SK-N-SH treated with all-trans-retinoic acid at 6 μM for 48 hours (cell line): ENCODE data around the gene HTR4.

Source experiments
- ATAC-seq: fragments of 200-7000 bp; cut with Tn5 transposase; 3 replicates; pipeline ENCODE4 v1.9.1; 2020; ENCODE audit warnings: mild to moderate bottlenecking, moderate library complexity
- BACH2 ChIP-seq: fragments of 250-450 bp; sonication (Bioruptor Pico); IDR thresholded peaks from 2 replicates; pipeline ENCODE4 v1.9.0; 2021; ENCODE audit warnings: mild to moderate bottlenecking, borderline replicate concordance
- CREB5 ChIP-seq: fragments of 250-450 bp; sonication (Bioruptor Pico); IDR thresholded peaks from 2 replicates; pipeline ENCODE4 v1.5.1; 2020; ENCODE audit warnings: low read depth, mild to moderate bottlenecking, moderate library complexity
- CSDC2 ChIP-seq: fragments of 250-450 bp; sonication (Bioruptor Pico); IDR thresholded peaks from 2 replicates; pipeline ENCODE4 v1.5.0; 2020; ENCODE audit warnings: mild to moderate bottlenecking, moderate library complexity
- CSRNP3 ChIP-seq: fragments of 250-450 bp; sonication (Bioruptor Pico); IDR thresholded peaks from 2 replicates; pipeline ENCODE4 v1.5.1; 2021; ENCODE audit warnings: mild to moderate bottlenecking, moderate library complexity
- ESRRG ChIP-seq: fragments of 250-450 bp; sonication (Bioruptor Pico); IDR thresholded peaks from 2 replicates; pipeline ENCODE4 v1.6.1; 2021; ENCODE audit warnings: mild to moderate bottlenecking
- OSR1 ChIP-seq: fragments of 250-450 bp; sonication (Bioruptor Pico); IDR thresholded peaks from 2 replicates; pipeline ENCODE4 v1.8.0; 2022; ENCODE audit warnings: moderate library complexity, mild to moderate bottlenecking, inconsistent platforms
- PATZ1 ChIP-seq: fragments of 250-450 bp; sonication (Bioruptor Pico); IDR thresholded peaks from 2 replicates; pipeline ENCODE4 v1.8.0; 2020; ENCODE audit warnings: mild to moderate bottlenecking, moderate library complexity, borderline replicate concordance
- POU6F1 ChIP-seq: fragments of 250-450 bp; sonication (Bioruptor Pico); IDR thresholded peaks from 2 replicates; pipeline ENCODE4 v1.8.0; 2021; ENCODE audit warnings: low read depth, mild to moderate bottlenecking, moderate library complexity, borderline replicate concordance
- PPARA ChIP-seq: fragments of 250-450 bp; sonication (Bioruptor Pico); IDR thresholded peaks from 2 replicates; pipeline ENCODE4 v1.5.0; 2020; ENCODE audit warnings: mild to moderate bottlenecking, borderline replicate concordance
- SNAI2 ChIP-seq: fragments of 250-450 bp; sonication (Bioruptor Pico); IDR thresholded peaks from 2 replicates; pipeline ENCODE4 v1.5.0; 2020; ENCODE audit warnings: mild to moderate bottlenecking, moderate library complexity
- TCF4 ChIP-seq: fragments of 250-450 bp; sonication (Bioruptor Pico); IDR thresholded peaks from 2 replicates; pipeline ENCODE4 v1.8.0; 2021; ENCODE audit warnings: mild to moderate bottlenecking, moderate library complexity, borderline replicate concordance
- TOX ChIP-seq: fragments of 250-450 bp; sonication (Bioruptor Pico); IDR thresholded peaks from 2 replicates; pipeline ENCODE4 v1.8.0; 2021; ENCODE audit warnings: mild to moderate bottlenecking, moderate library complexity, borderline replicate concordance
- ZC3H10 ChIP-seq: fragments of 250-450 bp; sonication (Bioruptor Pico); IDR thresholded peaks from 2 replicates; pipeline ENCODE4 v1.5.1; 2021; ENCODE audit warnings: mild to moderate bottlenecking, moderate library complexity
- ZFP3 ChIP-seq: fragments of 250-450 bp; sonication (Bioruptor Pico); IDR thresholded peaks from 2 replicates; pipeline ENCODE4 v1.5.0; 2020; ENCODE audit warnings: mild to moderate bottlenecking, moderate library complexity
- ZFP30 ChIP-seq: fragments of 450-650 bp; formaldehyde crosslinking; IDR thresholded peaks from 2 replicates; pipeline ENCODE4 v1.5.0; 2022; ENCODE audit warnings: mild to moderate bottlenecking, moderate library complexity
- ZNF565 ChIP-seq: fragments of 450-650 bp; formaldehyde crosslinking; conservative IDR thresholded peaks from 2 replicates; pipeline ENCODE4 v1.5.0; 2020; ENCODE audit warnings: low read depth, mild to moderate bottlenecking, moderate library complexity
- ZNF70 ChIP-seq: fragments of 450-650 bp; formaldehyde crosslinking; IDR thresholded peaks from 2 replicates; pipeline ENCODE4 v1.5.0; 2020; ENCODE audit warnings: mild to moderate bottlenecking, moderate library complexity
- ZNF8 ChIP-seq: fragments of 450-650 bp; formaldehyde crosslinking; IDR thresholded peaks from 2 replicates; pipeline ENCODE4 v1.5.0; 2020; ENCODE audit warnings: mild to moderate bottlenecking, moderate library complexity

Gene HTR4

GRCh38 chr5:148438933-148439332, 215.4 kb downstream of the HTR4 start:
- ATAC-seq: no peak
- TF ChIP-seq ZNF70 (CRISPR knock-in tag) (no peak), ESRRG (CRISPR knock-in tag) (no peak), ZFP30 (CRISPR knock-in tag) (no peak), CREB5 (no peak), ZFP3 (CRISPR knock-in tag) (no peak), TCF4 (CRISPR knock-in tag) (no peak), SNAI2 (CRISPR knock-in tag) (no peak), ZNF8 (CRISPR knock-in tag) (no peak), BACH2 (CRISPR knock-in tag) (no peak), OSR1 (CRISPR knock-in tag) (no peak), CSRNP3 (CRISPR knock-in tag) (no peak), PATZ1 (CRISPR knock-in tag) (no peak), ZNF565 (no peak)

GRCh38 chr5:148437249-148437648, 217.1 kb downstream of the HTR4 start:
- TF ChIP-seq TOX (no peak), CREB5 (no peak), POU6F1 (no peak), CSDC2 (CRISPR knock-in tag) (no peak), ESRRG (CRISPR knock-in tag) (no peak), ZNF565 (no peak)

GRCh38 chr5:148436029-148436428, 218.3 kb downstream of the HTR4 start:
- no peak for ATAC-seq
- TF ChIP-seq PATZ1 (CRISPR knock-in tag) (no peak), PPARA (no peak), CREB5 (no peak), SNAI2 (CRISPR knock-in tag) (no peak), ZC3H10 (CRISPR knock-in tag) (no peak), OSR1 (CRISPR knock-in tag) (no peak), TOX (no peak), ESRRG (CRISPR knock-in tag) (no peak), ZNF565 (no peak), POU6F1 (no peak), TCF4 (CRISPR knock-in tag) (no peak), ZNF8 (CRISPR knock-in tag) (no peak)

More at GRCh38 chr5:148437249-148437648, 217.1 kb downstream of the HTR4 start:
- no peak for ATAC-seq
